Caco-2 (cell line): Measurements from ENCODE around the gene MORN3. TPM values are rescaled to one million over a fixed set of nuclear protein-coding genes. Genes with fewer than 3 reads are reported as not detected.
"Not testable (repeated sequence)": the region's sequence is repeated elsewhere in the genome, so short reads cannot be mapped to it uniquely, and the experiment has no call there.

Source experiments
- BruUV-seq: library from RNA; stranded (reverse); fragments of 400-500 nt; replicated peaks from 2 replicates; lab custom pipeline; 2021; lab: Mats Ljungman, UMichigan
- CTCF ChIA-PET: fragments of 300-600 bp; sonication (Branson Sonifier 250); formaldehyde crosslinking; loops from one replicate; lab custom pipeline; 2022; ENCODE audit warnings: antibody characterized with exemption; lab: Charles Lee
- POLR2A ChIA-PET: fragments of 300-600 bp; sonication (Branson Sonifier 250); formaldehyde crosslinking; loops from one replicate; lab custom pipeline; 2022; ENCODE audit warnings: antibody characterized with exemption; lab: Charles Lee
- DNase-seq, 2 experiments: peaks; one replicate each; pipeline versions ENCODE4 v3.0.0 to v3.0.0-alpha.2; 2020 to 2022
- H3K27me3 ChIP-seq: replicated peaks from 2 replicates; pipeline ENCODE4 v1.6.0; 2011; ENCODE audit warnings: low read length; ENCODE audit not compliant: control insufficient read depth, insufficient read depth
- H3K36me3 ChIP-seq: 2 replicates; pipeline ENCODE4 v1.5.1; 2011; ENCODE audit warnings: low read length; ENCODE audit not compliant: control insufficient read depth, insufficient read depth
- H3K4me1 ChIP-seq: fragments of 250-450 bp; sonication (Bioruptor Pico); 2 replicates; pipeline ENCODE4 v1.5.1; 2020; ENCODE audit warnings: mild to moderate bottlenecking
- H3K4me3 ChIP-seq: 2 replicates; pipeline ENCODE4 v1.5.1; 2011; ENCODE audit warnings: low read depth, mild to moderate bottlenecking, control low read depth, low read length
- H3K9me3 ChIP-seq: fragments of 250-450 bp; sonication (Bioruptor Pico); 2 replicates; pipeline ENCODE4 v1.5.1; 2020; ENCODE audit warnings: mild to moderate bottlenecking, moderate library complexity
- H3K27ac Mint-ChIP-seq: one replicate; pipeline ENCODE4 v1.8.0; 2022; ENCODE audit warnings: mixed read lengths; ENCODE audit not compliant: unreplicated experiment
- H3K27me3 Mint-ChIP-seq: one replicate; pipeline ENCODE4 v1.8.0; 2022; ENCODE audit warnings: mixed read lengths; ENCODE audit not compliant: insufficient read depth, unreplicated experiment
- H3K36me3 Mint-ChIP-seq: one replicate; pipeline ENCODE4 v1.8.0; 2022; ENCODE audit warnings: mild to moderate bottlenecking, mixed read lengths; ENCODE audit not compliant: insufficient read depth, unreplicated experiment
- H3K4me1 Mint-ChIP-seq: one replicate; pipeline ENCODE4 v1.8.0; 2022; ENCODE audit warnings: low read depth, mixed read lengths; ENCODE audit not compliant: unreplicated experiment
- H3K4me3 Mint-ChIP-seq: one replicate; pipeline ENCODE4 v1.8.0; 2022; ENCODE audit warnings: mild to moderate bottlenecking, moderate library complexity, mixed read lengths; ENCODE audit not compliant: unreplicated experiment
- H3K9me3 Mint-ChIP-seq: one replicate; pipeline ENCODE4 v1.8.0; 2022; ENCODE audit warnings: mixed read lengths; ENCODE audit not compliant: unreplicated experiment
- CTCF ChIP-seq, 2 experiments: fragments of 200-600 bp in 1 of 2; IDR thresholded peaks; 1 replicate in 1 of 2; 2 replicates in 1 of 2; pipeline versions ENCODE4 v1.5.1 to v1.8.0; 2011 to 2022; ENCODE audit warnings: antibody characterized with exemption in 1 of 2, control low read depth in 1 of 2, inconsistent platforms in 1 of 2, low read depth in 1 of 2, low read length in 1 of 2, mild to moderate bottlenecking in 1 of 2, moderate library complexity in 1 of 2; ENCODE audit not compliant: insufficient read depth in 1 of 2, severe bottlenecking in 1 of 2, unreplicated experiment in 1 of 2
- intact Hi-C: fragments of 100-400 bp; cut with micrococcal nuclease; formaldehyde crosslinking; loops from one replicate; pipeline ENCODE4 v1.10.0; 2022; ENCODE audit not compliant: unreplicated experiment
- total RNA-seq: library from RNA; stranded (reverse); gene quantifications from 2 replicates; pipeline ENCODE4 v1.2.3, GENCODE V29; 2022

The MORN3 gene
- total RNA-seq, 1 experiment from 2014 or later, result 36.5 TPM

GRCh38 chr12:121638298-121639202, 30.9 kb downstream of the MORN3 start:
- Mint-ChIP-seq H3K9me3 (no peaks in the 10 kb centered on the region), H3K27ac (no peak overlapping the region), H3K4me1 (no peaks in the 10 kb centered on the region), H3K4me3 (no peak overlapping the region), H3K36me3 (peaks cover 32% of the 10 kb centered on the region), H3K27me3 (no peaks in the 10 kb centered on the region)
- no peak for DNase-seq
- no peaks in the 10 kb centered on the region; the same call in 1 of the 2 replicates for H3K36me3 ChIP-seq
- no peak overlapping the region for H3K4me3 ChIP-seq
- intact Hi-C loops, result no loop called here
- ChIA-PET POLR2A (no interaction called here), CTCF (no interaction called here)
- H3K9me3 ChIP-seq, result no peaks in the 10 kb centered on the region
- H3K4me1 ChIP-seq, result no peaks in the 10 kb centered on the region
- H3K27me3 ChIP-seq, result no peaks in the 10 kb centered on the region
- no peak for TF ChIP-seq CTCF (IDR thresholded peaks at IDR 0.05; ENCODE audit: insufficient read depth in 1 of 2, low read depth in 1 of 2, low read length in 1 of 2, severe bottlenecking in 1 of 2, unreplicated experiment in 1 of 2)
- BruUV-seq, result no TSS peak

- Histone ChIP-seq H3K27me3 (no peaks in the 10 kb centered on the region), H3K4me3 (no peak overlapping the region), H3K4me1 (0 out of 2 replicates have a peak, but pooled peaks cover 3% of the 10 kb centered on the region), H3K9me3 (no peaks in the 10 kb centered on the region), H3K36me3 (peaks cover 2% of the 10 kb centered on the region)
- intact Hi-C loops, result no loop called here
- BruUV-seq, result no TSS peak
- H3K9me3 Mint-ChIP-seq, result no peaks in the 10 kb centered on the region
- peaks cover 37% of the 10 kb centered on the region for H3K36me3 Mint-ChIP-seq
- CTCF ChIA-PET, result interaction anchor here (0.7 kb wide), 1 partner anchor 85 kb away, joined by 5 read pairs; no protein-coding TSS in a partner anchor
- POLR2A ChIA-PET, result no interaction called here
- H3K27ac Mint-ChIP-seq, result no peak overlapping the region
- H3K4me3 Mint-ChIP-seq, result no peak overlapping the region
- DNase-seq, result no peak
- H3K4me1 Mint-ChIP-seq, result no peaks in the 10 kb centered on the region
- H3K27me3 Mint-ChIP-seq, result no peaks in the 10 kb centered on the region
- TF ChIP-seq CTCF (IDR thresholded peaks at IDR 0.05; ENCODE audit: insufficient read depth in 1 of 2, low read depth in 1 of 2, low read length in 1 of 2, severe bottlenecking in 1 of 2, unreplicated experiment in 1 of 2), result no peak
These were observed 32.1 kb downstream of the MORN3 start for GRCh38 chr12:121637231-121637914.

GRCh38 chr12:121634836-121635235, 34.6 kb downstream of the MORN3 start:
- POLR2A ChIA-PET, result interaction anchor here (0.6 kb wide), 1 partner anchor 9 kb away, joined by 3 read pairs; no protein-coding TSS in a partner anchor

GRCh38 chr12:121633833-121634196, 35.6 kb downstream of the MORN3 start:
- H3K9me3 ChIP-seq, H3K27me3 Mint-ChIP-seq, H3K4me3 ChIP-seq, intact Hi-C loops, H3K4me3 Mint-ChIP-seq, H3K4me1 Mint-ChIP-seq, BruUV-seq, POLR2A ChIA-PET, H3K27me3 ChIP-seq, H3K4me1 ChIP-seq, H3K36me3 ChIP-seq, H3K9me3 Mint-ChIP-seq, H3K27ac Mint-ChIP-seq, DNase-seq: not testable (repeated sequence)
- H3K36me3 Mint-ChIP-seq, result peaks cover 26% of the 10 kb centered on the region
- CTCF ChIA-PET, result interaction anchor here (0.6 kb wide), 1 partner anchor 81 kb away, joined by 12 read pairs; no protein-coding TSS in a partner anchor

More at GRCh38 chr12:121634836-121635235, 34.6 kb downstream of the MORN3 start:
- CTCF ChIA-PET, result interaction anchor here (0.7 to 1.7 kb wide), 3 partner anchors 34 to 1054 kb away, joined by 3 to 8 read pairs (median 3); partner anchors contain the start of genes MORN3 and POP5
- no TSS peak for BruUV-seq
- no peak for DNase-seq
- Histone ChIP-seq H3K4me1 (0 out of 2 replicates have a peak, but pooled peaks cover 3% of the 10 kb centered on the region), H3K4me3 (no peak overlapping the region), H3K27me3 (no peaks in the 10 kb centered on the region), H3K9me3 (no peaks in the 10 kb centered on the region), H3K36me3 (peaks cover 2% of the 10 kb centered on the region)
- no peaks in the 10 kb centered on the region for H3K27me3 Mint-ChIP-seq
- H3K9me3 Mint-ChIP-seq, result no peaks in the 10 kb centered on the region
- peaks cover 9% of the 10 kb centered on the region for H3K4me1 Mint-ChIP-seq
- H3K36me3 Mint-ChIP-seq, result peaks cover 27% of the 10 kb centered on the region
- H3K27ac Mint-ChIP-seq, result no peak overlapping the region
- no peak overlapping the region for H3K4me3 Mint-ChIP-seq
- intact Hi-C loops, result no loop called here
- TF ChIP-seq CTCF (IDR thresholded peaks at IDR 0.05; ENCODE audit: insufficient read depth in 1 of 2, low read depth in 1 of 2, low read length in 1 of 2, severe bottlenecking in 1 of 2, unreplicated experiment in 1 of 2), result no peak
